Upper lobe of left lung (tissue), 4 donors: ENCODE data around the gene AGBL4.

Experiments used
- EP300 ChIP-seq, 4 donors: sonication (generic); formaldehyde crosslinking; IDR thresholded peaks; one replicate each; pipeline ENCODE4 v1.5.1; 2017; ENCODE audit warnings: antibody characterized with exemption in 4 of 4, control low read depth in 2 of 4
- TF ChIP-seq, protein P1 (sequence below), 6 experiments: fragments of 450-650 bp in 4 of 6; fragments of 200-600 bp in 2 of 6; sonication (generic) in 2 of 6; IDR thresholded peaks; one replicate each; pipeline ENCODE4 v1.5.1; 2016 to 2019; ENCODE audit warnings: antibody characterized with exemption in 6 of 6

DNA sequence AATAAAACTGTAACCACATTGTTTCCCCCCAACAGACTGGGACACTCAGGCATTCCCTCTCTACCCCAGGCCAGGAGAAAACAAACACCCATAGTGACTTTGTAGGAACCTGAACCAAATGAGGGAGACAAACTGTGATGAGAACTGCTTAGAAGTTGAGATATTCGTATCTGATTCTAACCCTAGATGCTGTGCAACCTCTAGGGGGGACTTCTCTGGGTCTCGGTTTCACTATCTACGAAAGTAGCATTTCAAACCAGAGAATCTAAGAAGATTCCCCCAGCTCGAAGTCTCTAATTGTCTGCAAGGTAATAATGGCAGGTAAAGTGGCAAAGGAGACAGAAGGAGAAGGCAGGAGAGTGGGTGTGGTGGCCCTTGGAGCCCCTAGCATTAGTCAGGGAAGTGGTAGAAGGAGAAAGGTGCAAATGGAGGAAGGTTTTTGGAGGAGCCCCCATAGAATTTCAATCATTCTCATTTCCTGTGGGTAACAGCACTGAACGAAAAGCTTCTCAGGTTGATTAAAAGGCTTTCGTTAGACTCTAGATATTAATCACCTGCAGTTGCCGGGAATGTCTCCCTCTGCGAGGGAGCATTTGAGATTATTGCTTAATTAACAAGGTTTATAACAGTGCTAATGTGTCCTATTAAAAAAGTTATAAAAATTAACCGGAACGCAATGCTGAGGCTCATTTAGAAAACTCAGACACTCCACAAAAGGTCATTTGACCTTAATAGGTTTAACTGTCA, 1293.4 kb downstream of the AGBL4 start:
- no peak for TF ChIP-seq EP300 (IDR thresholded peaks at IDR 0.05)
- TF ChIP-seq, protein P1, sequence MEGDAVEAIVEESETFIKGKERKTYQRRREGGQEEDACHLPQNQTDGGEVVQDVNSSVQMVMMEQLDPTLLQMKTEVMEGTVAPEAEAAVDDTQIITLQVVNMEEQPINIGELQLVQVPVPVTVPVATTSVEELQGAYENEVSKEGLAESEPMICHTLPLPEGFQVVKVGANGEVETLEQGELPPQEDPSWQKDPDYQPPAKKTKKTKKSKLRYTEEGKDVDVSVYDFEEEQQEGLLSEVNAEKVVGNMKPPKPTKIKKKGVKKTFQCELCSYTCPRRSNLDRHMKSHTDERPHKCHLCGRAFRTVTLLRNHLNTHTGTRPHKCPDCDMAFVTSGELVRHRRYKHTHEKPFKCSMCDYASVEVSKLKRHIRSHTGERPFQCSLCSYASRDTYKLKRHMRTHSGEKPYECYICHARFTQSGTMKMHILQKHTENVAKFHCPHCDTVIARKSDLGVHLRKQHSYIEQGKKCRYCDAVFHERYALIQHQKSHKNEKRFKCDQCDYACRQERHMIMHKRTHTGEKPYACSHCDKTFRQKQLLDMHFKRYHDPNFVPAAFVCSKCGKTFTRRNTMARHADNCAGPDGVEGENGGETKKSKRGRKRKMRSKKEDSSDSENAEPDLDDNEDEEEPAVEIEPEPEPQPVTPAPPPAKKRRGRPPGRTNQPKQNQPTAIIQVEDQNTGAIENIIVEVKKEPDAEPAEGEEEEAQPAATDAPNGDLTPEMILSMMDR (IDR thresholded peaks at IDR 0.05): no peak
